Tibial nerve (tissue), 4 donors: ENCODE measurements around the gene GALNT8. TPM values are rescaled to one million over a fixed set of nuclear protein-coding genes. Genes with fewer than 3 reads are reported as not detected.

Source experiments
- DNase-seq, 2 donors: peaks; one replicate each; pipeline ENCODE4 v3.0.0-alpha.2; 2019; ENCODE audit warnings: low spot score in 2 of 2
- H3K27ac ChIP-seq, 4 donors: fragments of 200-600 bp; sonication (generic) in 3 of 4; one replicate each; pipeline ENCODE4 v1.5.1; 2017 to 2019; ENCODE audit warnings: mild to moderate bottlenecking in 1 of 4
- H3K27me3 ChIP-seq, 2 donors: fragments of 200-600 bp; sonication (generic) in 1 of 2; one replicate each; pipeline versions ENCODE4 v1.5.1 to v1.6.0; 2017 to 2019
- H3K36me3 ChIP-seq, 3 donors: fragments of 200-600 bp; sonication (generic); one replicate each; pipeline ENCODE4 v1.5.1; 2018 to 2019
- H3K4me1 ChIP-seq, 4 donors: fragments of 200-600 bp; sonication (generic) in 3 of 4; one replicate each; pipeline ENCODE4 v1.5.1; 2017 to 2019
- H3K4me3 ChIP-seq, 4 donors: fragments of 200-600 bp; sonication (generic) in 3 of 4; one replicate each; pipeline ENCODE4 v1.5.1; 2017 to 2019; ENCODE audit warnings: mild to moderate bottlenecking in 1 of 4, moderate library complexity in 1 of 4
- H3K9me3 ChIP-seq, 4 donors: fragments of 200-600 bp; sonication (generic) in 3 of 4; one replicate each; pipeline ENCODE4 v1.5.1; 2017 to 2019
- EP300 ChIP-seq, 2 donors: sonication (generic); formaldehyde crosslinking; IDR thresholded peaks; one replicate each; pipeline ENCODE4 v1.6.1; 2017; ENCODE audit warnings: antibody characterized with exemption in 2 of 2, mild to moderate bottlenecking in 1 of 2
- POLR2A ChIP-seq, 2 donors: fragments of 450-650 bp; IDR thresholded peaks; one replicate each; pipeline ENCODE4 v1.6.1; 2017; ENCODE audit warnings: antibody characterized with exemption in 2 of 2, mild to moderate bottlenecking in 2 of 2, moderate library complexity in 2 of 2
- whole genome bisulfite sequencing, 2 donors: methylation state at CpG; one replicate each; pipeline ENCODE4 v1.1.5; 2018; 5-methylcytosine and 5-hydroxymethylcytosine counted together
- total RNA-seq, 4 donors: library from RNA; depleted of rRNA; stranded (reverse); fragments of >200 nt; gene quantifications; one replicate each; pipeline ENCODE4 v1.1.0, GENCODE V29; 2016
- TF ChIP-seq, protein P1 (sequence below), 5 experiments: fragments of 200-600 bp in 3 of 5; fragments of 450-650 bp in 2 of 5; sonication (generic) in 3 of 5; IDR thresholded peaks; one replicate each; pipeline ENCODE4 v1.5.1; 2016 to 2019; ENCODE audit warnings: antibody characterized with exemption in 5 of 5, mild to moderate bottlenecking in 3 of 5, moderate library complexity in 2 of 5

GALNT8 gene
- total RNA-seq, 4 donors from 2014 or later, result 0.44 to 3.1 (median 1.9) TPM

DNA sequence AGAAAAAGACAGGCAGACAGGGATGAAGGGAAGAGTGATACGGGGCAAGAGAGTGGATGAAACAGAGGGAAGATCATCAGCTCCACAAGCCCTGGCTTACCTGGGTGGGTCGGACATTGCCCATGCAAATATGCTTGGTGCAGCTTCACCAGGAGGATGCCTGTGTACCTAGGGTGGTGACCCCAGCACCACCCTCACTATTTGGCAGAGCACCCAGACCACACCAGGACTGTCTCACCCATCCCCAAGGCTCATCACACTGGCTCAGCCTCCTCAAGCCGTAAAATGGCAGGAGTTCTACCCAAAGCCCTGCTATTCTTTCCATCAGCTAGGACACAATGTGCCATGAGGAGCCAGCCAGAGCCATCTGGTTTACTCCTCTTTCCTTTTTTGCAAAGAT is 3.0 kb downstream of the GALNT8 start:
- Histone ChIP-seq H3K9me3 (no peaks in the 10 kb centered on the region), H3K36me3 (no peaks in the 10 kb centered on the region), H3K27me3 (no peaks in the 10 kb centered on the region), H3K4me1 (no peaks in the 10 kb centered on the region), H3K4me3 (no peak overlapping the region), H3K27ac (no peak overlapping the region)
- WGBS, 2 donors, result 86 to 88% methylated on average over 3 of the region's 3 CpGs
- TF ChIP-seq, protein P1, sequence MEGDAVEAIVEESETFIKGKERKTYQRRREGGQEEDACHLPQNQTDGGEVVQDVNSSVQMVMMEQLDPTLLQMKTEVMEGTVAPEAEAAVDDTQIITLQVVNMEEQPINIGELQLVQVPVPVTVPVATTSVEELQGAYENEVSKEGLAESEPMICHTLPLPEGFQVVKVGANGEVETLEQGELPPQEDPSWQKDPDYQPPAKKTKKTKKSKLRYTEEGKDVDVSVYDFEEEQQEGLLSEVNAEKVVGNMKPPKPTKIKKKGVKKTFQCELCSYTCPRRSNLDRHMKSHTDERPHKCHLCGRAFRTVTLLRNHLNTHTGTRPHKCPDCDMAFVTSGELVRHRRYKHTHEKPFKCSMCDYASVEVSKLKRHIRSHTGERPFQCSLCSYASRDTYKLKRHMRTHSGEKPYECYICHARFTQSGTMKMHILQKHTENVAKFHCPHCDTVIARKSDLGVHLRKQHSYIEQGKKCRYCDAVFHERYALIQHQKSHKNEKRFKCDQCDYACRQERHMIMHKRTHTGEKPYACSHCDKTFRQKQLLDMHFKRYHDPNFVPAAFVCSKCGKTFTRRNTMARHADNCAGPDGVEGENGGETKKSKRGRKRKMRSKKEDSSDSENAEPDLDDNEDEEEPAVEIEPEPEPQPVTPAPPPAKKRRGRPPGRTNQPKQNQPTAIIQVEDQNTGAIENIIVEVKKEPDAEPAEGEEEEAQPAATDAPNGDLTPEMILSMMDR (IDR thresholded peaks at IDR 0.05), result no peak
- TF ChIP-seq EP300 (IDR thresholded peaks at IDR 0.05) (no peak), POLR2A (IDR thresholded peaks at IDR 0.05) (no peak)
- DNase-seq, result no peak

GRCh38 chr12:4725057-4725456 is 4.9 kb downstream of the GALNT8 start:
- Histone ChIP-seq H3K9me3 (no peaks in the 10 kb centered on the region), H3K27ac (no peak overlapping the region), H3K27me3 (no peaks in the 10 kb centered on the region), H3K36me3 (no peaks in the 10 kb centered on the region), H3K4me3 (no peak overlapping the region), H3K4me1 (no peaks in the 10 kb centered on the region)
- TF ChIP-seq POLR2A (IDR thresholded peaks at IDR 0.05) (no peak), EP300 (IDR thresholded peaks at IDR 0.05) (no peak)
- TF ChIP-seq, protein P1 (IDR thresholded peaks at IDR 0.05), result no peak
- no peak for DNase-seq
- 84 to 86% methylated on average over 3 of the region's 3 CpGs for WGBS, 2 donors

DNA sequence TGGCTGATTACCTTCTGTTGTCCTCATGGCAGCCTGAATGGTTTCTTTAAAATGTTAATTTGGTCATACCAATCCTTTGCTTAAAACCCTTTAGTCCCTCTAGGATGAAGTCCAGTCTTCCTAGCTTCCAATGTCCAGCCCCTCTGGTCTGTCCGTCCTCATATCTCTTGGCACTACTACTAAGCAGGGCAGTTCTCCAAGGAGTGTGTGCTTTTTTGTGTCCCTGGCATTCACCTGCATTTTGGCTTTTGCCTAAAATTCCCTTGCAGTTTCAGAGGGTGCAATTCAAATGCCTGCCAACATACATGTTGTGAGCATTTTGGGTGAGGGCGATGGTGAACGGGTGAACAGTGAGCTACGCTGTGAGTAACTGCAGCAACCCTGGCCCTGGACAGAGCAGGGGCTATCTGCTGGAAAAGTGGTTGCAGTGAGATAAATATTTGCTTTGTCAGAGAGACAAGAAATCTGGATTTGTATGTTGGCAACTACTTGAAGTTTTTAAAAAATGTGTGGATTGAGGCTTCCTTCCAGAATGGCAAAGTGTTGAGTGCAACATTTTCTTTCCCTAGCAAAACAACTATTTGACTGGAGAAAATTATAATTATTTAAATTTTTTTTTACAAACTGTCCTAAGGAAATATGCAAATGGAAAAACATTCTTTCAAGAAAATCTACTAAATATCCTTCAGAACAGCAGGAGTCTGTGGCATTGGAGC is 14.6 kb downstream of the GALNT8 start:
- Histone ChIP-seq H3K36me3 (no peaks in the 10 kb centered on the region), H3K4me3 (no peak overlapping the region), H3K4me1 (peaks cover 0 to 8% (median 0%) of the 10 kb centered on the region in 4 donors), H3K9me3 (no peaks in the 10 kb centered on the region), H3K27ac (no peak overlapping the region), H3K27me3 (no peaks in the 10 kb centered on the region)
- WGBS, 2 donors, result 64 to 74% methylated on average over 4 of the region's 4 CpGs
- no peak for DNase-seq
- no peak for TF ChIP-seq EP300 (IDR thresholded peaks at IDR 0.05)
- no peak for TF ChIP-seq POLR2A (IDR thresholded peaks at IDR 0.05)
- TF ChIP-seq, protein P1 (IDR thresholded peaks at IDR 0.05), result no peak

- Histone ChIP-seq H3K4me1 (peaks cover 0 to 8% (median 0%) of the 10 kb centered on the region in 4 donors), H3K9me3 (no peaks in the 10 kb centered on the region), H3K36me3 (no peaks in the 10 kb centered on the region), H3K27ac (no peak overlapping the region), H3K4me3 (no peak overlapping the region), H3K27me3 (no peaks in the 10 kb centered on the region)
- no peak for DNase-seq
- TF ChIP-seq EP300 (IDR thresholded peaks at IDR 0.05) (no peak), POLR2A (IDR thresholded peaks at IDR 0.05) (no peak)
- TF ChIP-seq, protein P1 (IDR thresholded peaks at IDR 0.05), result no peak
- WGBS, 2 donors, result 69 to 94% methylated on average over 1 of the region's 1 CpG
Observed at GRCh38 chr12:4736091-4736490, 15.9 kb downstream of the GALNT8 start.

DNA sequence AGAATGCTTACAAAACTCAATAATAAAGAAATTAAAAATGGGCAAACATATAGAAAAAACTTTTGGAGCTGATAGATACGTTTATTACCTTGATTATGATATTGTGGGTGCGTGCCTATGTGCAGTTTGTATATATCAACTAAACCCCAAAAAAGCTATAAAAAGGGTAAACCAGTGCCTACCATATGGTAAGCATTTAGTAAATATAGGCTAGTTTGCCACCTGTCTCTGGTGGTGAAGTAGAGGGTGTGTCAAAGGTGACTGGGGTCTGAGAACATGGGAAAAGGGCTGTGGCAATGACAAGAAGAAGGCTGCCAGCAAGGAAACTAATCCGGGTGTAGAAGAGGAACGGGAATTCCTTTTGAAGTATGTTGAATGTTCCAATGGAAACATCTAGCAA is 18.3 kb downstream of the GALNT8 start:
- TF ChIP-seq, protein P1 (IDR thresholded peaks at IDR 0.05), result no peak
- TF ChIP-seq POLR2A (IDR thresholded peaks at IDR 0.05) (no peak), EP300 (IDR thresholded peaks at IDR 0.05) (no peak)
- Histone ChIP-seq H3K36me3 (no peaks in the 10 kb centered on the region), H3K27ac (no peak overlapping the region), H3K4me1 (peaks cover 0 to 8% (median 0%) of the 10 kb centered on the region in 4 donors), H3K9me3 (no peaks in the 10 kb centered on the region), H3K4me3 (no peak overlapping the region), H3K27me3 (no peaks in the 10 kb centered on the region)
- 93% methylated on average over 4 of the region's 4 CpGs for WGBS, 2 donors
- no peak for DNase-seq
